SU-DHL-6 (cell line): Measurements from ENCODE around the gene C10orf95.

Source experiments
- CTCF ChIP-seq: fragments of 200-600 bp; sonication (generic); IDR thresholded peaks from one replicate; pipeline ENCODE4 v1.5.1; 2017; ENCODE audit warnings: antibody characterized with exemption, mild to moderate bottlenecking, low read length, moderate library complexity; ENCODE audit not compliant: insufficient read depth, poor library complexity, severe bottlenecking
- EZH2phosphoT487 ChIP-seq: fragments of 200-600 bp; sonication (generic), shearing (Covaris generic); conservative IDR thresholded peaks from 2 replicates; pipeline ENCODE4 v1.6.1; 2018; ENCODE audit warnings: mild to moderate bottlenecking, antibody characterized with exemption, low read length, moderate library complexity, mixed read lengths

DNA sequence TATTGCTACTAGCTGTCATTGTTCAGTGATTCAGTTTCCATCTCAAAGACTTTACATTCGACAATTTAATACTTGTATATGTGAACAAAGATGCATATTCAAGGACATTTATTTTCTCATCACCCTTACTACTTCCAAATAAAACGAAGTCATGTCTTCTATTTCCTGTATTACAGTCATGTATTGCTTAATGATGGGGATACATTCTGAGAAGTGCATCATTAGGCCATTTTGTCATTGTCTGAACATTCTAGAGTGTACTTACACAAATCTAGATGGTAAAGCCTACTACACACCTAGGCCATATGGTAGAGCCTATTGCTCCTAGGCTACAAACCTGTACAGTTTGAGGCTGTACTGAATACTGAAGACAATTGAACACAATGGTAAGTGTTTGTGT is 6.5 kb downstream of the C10orf95 start:
- TF ChIP-seq CTCF (no peak), EZH2phosphoT487 (no peak)
